Measurements from ENCODE around the gene LAMP5. TPM values are rescaled to one million over a fixed set of nuclear protein-coding genes. Genes with fewer than 3 reads are reported as not detected.

The LAMP5 gene
- total RNA-seq, 2 donors from 2014 or later, result 0.35 TPM; not detected in 1

DNA sequence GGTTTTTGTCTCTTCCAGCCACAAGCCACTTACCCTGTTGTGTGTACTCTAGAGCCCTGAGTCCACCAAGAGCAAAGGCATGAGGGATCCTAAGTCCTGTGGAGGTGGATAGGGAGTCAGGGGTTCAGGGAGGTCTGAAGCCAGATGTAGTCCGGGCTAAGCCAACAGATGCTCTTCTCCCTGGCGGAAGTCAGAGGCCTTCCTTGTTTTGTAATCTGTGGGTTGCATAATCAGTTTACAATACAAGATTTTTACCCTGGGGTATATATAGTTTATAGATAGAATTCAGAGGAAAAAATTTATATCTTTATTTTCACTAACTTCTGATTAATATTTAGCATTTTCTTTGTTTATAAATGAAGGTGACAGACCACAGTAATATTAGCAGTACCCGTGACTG is 9.2 kb downstream of the LAMP5 start:
- Histone ChIP-seq H3K27me3 (ENCODE audit: control insufficient read depth, insufficient read depth, low read length, poor library complexity, severe bottlenecking) (peaks cover 2% of the 10 kb centered on the region), H3K4me1 (ENCODE audit: control insufficient read depth, insufficient read depth, low read length) (peaks cover 4% of the 10 kb centered on the region), H3K9me3 (ENCODE audit: control insufficient read depth, low read length) (no peaks in the 10 kb centered on the region), H3K27ac (ENCODE audit: low read depth, low read length) (no peak overlapping the region), H3K9ac (ENCODE audit: extremely low read depth, low read length, poor library complexity, severe bottlenecking) (no peak overlapping the region), H3K4me3 (ENCODE audit: low read length) (no peak overlapping the region), H3K36me3 (ENCODE audit: control insufficient read depth, insufficient read depth, low read length) (no peaks in the 10 kb centered on the region)
- no peak overlapping the region for H3K4me3 Mint-ChIP-seq
- H3K9me3 Mint-ChIP-seq, result no peaks in the 10 kb centered on the region
- peaks cover 18% of the 10 kb centered on the region for H3K27me3 Mint-ChIP-seq (ENCODE audit: insufficient read depth)
- TF ChIP-seq, protein P1, sequence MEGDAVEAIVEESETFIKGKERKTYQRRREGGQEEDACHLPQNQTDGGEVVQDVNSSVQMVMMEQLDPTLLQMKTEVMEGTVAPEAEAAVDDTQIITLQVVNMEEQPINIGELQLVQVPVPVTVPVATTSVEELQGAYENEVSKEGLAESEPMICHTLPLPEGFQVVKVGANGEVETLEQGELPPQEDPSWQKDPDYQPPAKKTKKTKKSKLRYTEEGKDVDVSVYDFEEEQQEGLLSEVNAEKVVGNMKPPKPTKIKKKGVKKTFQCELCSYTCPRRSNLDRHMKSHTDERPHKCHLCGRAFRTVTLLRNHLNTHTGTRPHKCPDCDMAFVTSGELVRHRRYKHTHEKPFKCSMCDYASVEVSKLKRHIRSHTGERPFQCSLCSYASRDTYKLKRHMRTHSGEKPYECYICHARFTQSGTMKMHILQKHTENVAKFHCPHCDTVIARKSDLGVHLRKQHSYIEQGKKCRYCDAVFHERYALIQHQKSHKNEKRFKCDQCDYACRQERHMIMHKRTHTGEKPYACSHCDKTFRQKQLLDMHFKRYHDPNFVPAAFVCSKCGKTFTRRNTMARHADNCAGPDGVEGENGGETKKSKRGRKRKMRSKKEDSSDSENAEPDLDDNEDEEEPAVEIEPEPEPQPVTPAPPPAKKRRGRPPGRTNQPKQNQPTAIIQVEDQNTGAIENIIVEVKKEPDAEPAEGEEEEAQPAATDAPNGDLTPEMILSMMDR (conservative IDR thresholded peaks at IDR 0.05), result no peak
- H3K27ac Mint-ChIP-seq, result no peak overlapping the region
- DNase-seq, result no peak
- WGBS, 2 experiments (ENCODE audit: insufficient coverage in 1 of 2, insufficient read length in 1 of 2), result 94% methylated on average over 3 of the region's 3 CpGs; no CpG with 5 or more reads in 1 of the 2 experiments
- no peaks in the 10 kb centered on the region for H3K36me3 Mint-ChIP-seq (ENCODE audit: low read depth)
- peaks cover 3% of the 10 kb centered on the region for H3K4me1 Mint-ChIP-seq

DNA sequence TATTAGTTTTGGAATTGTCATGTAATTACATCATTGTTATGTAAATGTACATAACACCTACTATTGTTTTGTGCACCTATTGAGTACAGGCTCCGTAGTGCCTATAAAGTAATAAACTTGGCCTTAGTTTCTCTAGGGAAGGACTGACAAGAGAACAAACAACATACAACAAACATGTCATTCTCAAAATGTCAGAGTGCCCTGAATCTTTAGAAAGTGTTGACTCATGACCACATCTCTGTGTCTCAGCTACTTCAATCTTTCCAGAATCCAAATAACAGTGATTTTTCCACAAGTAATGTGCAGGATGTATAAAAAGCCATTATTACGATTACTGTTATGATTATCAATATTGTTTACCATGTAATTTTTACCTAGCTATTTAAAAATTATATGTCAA is 17.2 kb downstream of the LAMP5 start:
- Histone ChIP-seq H3K4me3 (ENCODE audit: low read length) (no peak overlapping the region), H3K9me3 (ENCODE audit: control insufficient read depth, low read length) (no peaks in the 10 kb centered on the region), H3K27ac (ENCODE audit: low read depth, low read length) (no peak overlapping the region), H3K4me1 (ENCODE audit: control insufficient read depth, insufficient read depth, low read length) (no peaks in the 10 kb centered on the region), H3K27me3 (ENCODE audit: control insufficient read depth, insufficient read depth, low read length, poor library complexity, severe bottlenecking) (no peaks in the 10 kb centered on the region), H3K36me3 (ENCODE audit: control insufficient read depth, insufficient read depth, low read length) (no peaks in the 10 kb centered on the region), H3K9ac (ENCODE audit: extremely low read depth, low read length, poor library complexity, severe bottlenecking) (no peak overlapping the region)
- Mint-ChIP-seq H3K27ac (no peak overlapping the region), H3K27me3 (ENCODE audit: insufficient read depth) (no peaks in the 10 kb centered on the region), H3K4me3 (no peak overlapping the region), H3K9me3 (no peaks in the 10 kb centered on the region), H3K36me3 (ENCODE audit: low read depth) (no peaks in the 10 kb centered on the region), H3K4me1 (no peaks in the 10 kb centered on the region)
- no peak for DNase-seq
- WGBS, 2 experiments (ENCODE audit: insufficient coverage in 1 of 2, insufficient read length in 1 of 2), result 80 to 87% methylated on average over 1 of the region's 2 CpGs
- TF ChIP-seq, protein P1 (conservative IDR thresholded peaks at IDR 0.05), result no peak

DNA sequence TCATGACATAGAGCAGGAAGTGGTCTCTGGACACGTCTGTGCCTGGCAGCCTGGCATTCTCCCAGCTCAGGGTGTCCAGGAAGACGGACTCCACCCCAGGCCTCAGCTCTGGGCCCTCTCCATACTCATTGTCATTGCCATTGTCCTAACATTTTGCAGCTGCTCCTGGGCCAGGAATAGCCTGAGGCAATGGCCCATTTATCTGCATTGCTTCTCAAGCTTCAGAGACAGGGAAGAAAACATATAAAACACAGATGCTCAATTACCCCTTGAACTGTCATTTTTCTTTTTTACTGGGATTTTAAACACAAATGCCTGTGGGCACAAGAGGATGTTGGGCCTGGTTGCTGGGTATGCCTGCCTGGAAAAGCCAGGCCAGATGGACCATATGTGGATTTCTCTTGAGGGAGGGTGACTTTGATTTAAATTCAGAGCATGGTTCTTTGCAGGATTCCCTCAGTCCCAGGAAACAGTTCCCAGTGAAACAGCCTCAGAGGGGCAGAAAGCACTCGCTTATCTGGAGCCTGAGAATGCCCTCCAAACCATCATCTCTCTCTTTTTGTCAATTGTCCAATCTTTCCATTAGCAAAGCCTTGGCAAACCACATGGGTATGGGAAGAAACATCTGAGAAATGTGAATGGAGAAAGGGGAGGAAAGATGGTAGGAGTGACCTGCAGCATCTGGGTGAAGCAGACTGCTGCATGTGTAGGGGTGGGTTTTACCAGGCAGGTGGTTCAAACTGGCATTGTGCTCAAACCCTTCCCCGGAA is 17.9 kb downstream of the LAMP5 start:
- Mint-ChIP-seq H3K27ac (no peak overlapping the region), H3K4me3 (no peak overlapping the region), H3K27me3 (ENCODE audit: insufficient read depth) (no peaks in the 10 kb centered on the region), H3K4me1 (no peaks in the 10 kb centered on the region), H3K9me3 (no peaks in the 10 kb centered on the region), H3K36me3 (ENCODE audit: low read depth) (no peaks in the 10 kb centered on the region)
- TF ChIP-seq, protein P1 (conservative IDR thresholded peaks at IDR 0.05), result no peak
- no peaks in the 10 kb centered on the region for H3K9me3 ChIP-seq (ENCODE audit: control insufficient read depth, low read length)
- no peak overlapping the region for H3K9ac ChIP-seq (ENCODE audit: extremely low read depth, low read length, poor library complexity, severe bottlenecking)
- no peak for DNase-seq
- H3K27ac ChIP-seq (ENCODE audit: low read depth, low read length), result peak overlapping the region; percentile 41
- 82 to 100% methylated on average over 3 to 4 of the region's 4 CpGs for WGBS, 2 experiments (ENCODE audit: insufficient coverage in 1 of 2, insufficient read length in 1 of 2)
- H3K36me3 ChIP-seq (ENCODE audit: control insufficient read depth, insufficient read depth, low read length), result no peaks in the 10 kb centered on the region
- H3K4me1 ChIP-seq (ENCODE audit: control insufficient read depth, insufficient read depth, low read length), result no peaks in the 10 kb centered on the region
- no peak overlapping the region for H3K4me3 ChIP-seq (ENCODE audit: low read length)
- no peaks in the 10 kb centered on the region for H3K27me3 ChIP-seq (ENCODE audit: control insufficient read depth, insufficient read depth, low read length, poor library complexity, severe bottlenecking)

Measured in endodermal cell (in vitro differentiated cells).